GM18868 (cell line): ENCODE results near the gene ZCCHC24.

ENCODE experiments used
- ATAC-seq: cut with Tn5 transposase; IDR thresholded peaks from one replicate; pipeline ENCODE4 v1.9.1; 2021; ENCODE audit warnings: mild to moderate bottlenecking, moderate library complexity; ENCODE audit not compliant: unreplicated experiment

ZCCHC24 gene

GRCh38 chr10:79414714-79415113, 30.7 kb downstream of the ZCCHC24 start:
- no peak for ATAC-seq

- no peak for ATAC-seq
These were observed 32.2 kb downstream of the ZCCHC24 start for GRCh38 chr10:79413196-79413595.

GRCh38 chr10:79412516-79412915, 32.9 kb downstream of the ZCCHC24 start:
- ATAC-seq = no peak

GRCh38 chr10:79411546-79412495, 33.6 kb downstream of the ZCCHC24 start:
- no peak for ATAC-seq

- ATAC-seq = no peak
These were observed 34.9 kb downstream of the ZCCHC24 start for GRCh38 chr10:79410315-79411094.

- ATAC-seq = no peak
These were observed 35.7 kb downstream of the ZCCHC24 start for GRCh38 chr10:79409726-79410085.

GRCh38 chr10:79409038-79409725, 36.2 kb downstream of the ZCCHC24 start:
- no peak for ATAC-seq

GRCh38 chr10:79407811-79408795, 37.3 kb downstream of the ZCCHC24 start:
- no peak for ATAC-seq

GRCh38 chr10:79407423-79407796, 38.0 kb downstream of the ZCCHC24 start:
- ATAC-seq = no peak

- ATAC-seq = no peak
These were observed 38.6 kb downstream of the ZCCHC24 start for GRCh38 chr10:79406683-79407422.

GRCh38 chr10:79405995-79406515, 39.4 kb downstream of the ZCCHC24 start:
- ATAC-seq = no peak

- no peak for ATAC-seq
These were observed 40.0 kb downstream of the ZCCHC24 start for GRCh38 chr10:79405221-79405994.

GRCh38 chr10:79404690-79405131, 40.7 kb downstream of the ZCCHC24 start:
- ATAC-seq = no peak

GRCh38 chr10:79404231-79404609, 41.2 kb downstream of the ZCCHC24 start:
- ATAC-seq = no peak

GRCh38 chr10:79403441-79404230, 41.8 kb downstream of the ZCCHC24 start:
- no peak for ATAC-seq

GRCh38 chr10:79402951-79403350, 42.5 kb downstream of the ZCCHC24 start:
- no peak for ATAC-seq

GRCh38 chr10:79402625-79402946, 42.8 kb downstream of the ZCCHC24 start:
- no peak for ATAC-seq
